Left renal cortex interstitium (tissue), 4 donors: ENCODE measurements around the gene DNAJC4. TPM values are rescaled to one million over a fixed set of nuclear protein-coding genes. Genes with fewer than 3 reads are reported as not detected.
A peak's percentile ranks its signal among the peaks of the same experiment; 100 is the strongest.
"Not testable (repeated sequence)": the region's sequence is repeated elsewhere in the genome, so short reads cannot be mapped to it uniquely, and the experiment has no call there.

Source experiments
- DNase-seq, 4 donors: peaks; one replicate each; pipeline ENCODE4 v3.0.0-alpha.2; 2013; ENCODE audit warnings: low read depth in 4 of 4, low spot score in 2 of 4, missing footprints in 1 of 4
- polyA plus RNA-seq, 4 donors: library from polyadenylated mRNA; unstranded; fragments of 120-200 nt; gene quantifications; one replicate each; pipeline ENCODE4 v1.2.1, GENCODE V29; 2013; ENCODE audit not compliant: insufficient read length in 4 of 4

The DNAJC4 gene
- polyA plus RNA-seq, 4 donors, result 54.6 to 78.9 (median 72.2) TPM

GRCh38 chr11:64243236-64243854, 13.0 kb downstream of the DNAJC4 start:
- no peak for DNase-seq

DNA sequence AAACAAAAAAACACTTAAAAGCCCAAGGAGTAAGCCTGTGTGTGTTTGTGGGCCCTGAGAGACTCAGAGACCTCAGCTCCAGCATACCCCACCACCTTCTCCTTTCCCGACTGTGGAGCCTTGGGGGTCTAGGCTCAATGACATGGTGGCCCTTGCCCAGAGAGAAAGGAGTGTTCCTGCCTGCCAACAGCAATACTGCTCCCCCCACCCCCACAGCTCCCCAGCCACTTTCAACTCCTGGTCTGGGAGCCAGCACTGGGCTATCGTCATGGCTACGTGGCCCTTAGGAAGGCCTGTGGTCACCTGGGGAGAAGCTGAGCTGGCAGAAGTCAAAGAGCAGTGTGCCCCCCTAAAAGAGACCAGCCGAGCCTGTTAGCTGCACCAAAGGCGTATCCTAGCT, 13.8 kb downstream of the DNAJC4 start:
- no peak for DNase-seq

- DNase-seq, result no peak
Measured at GRCh38 chr11:64244966-64245365, 14.6 kb downstream of the DNAJC4 start.

GRCh38 chr11:64245401-64245796, 15.1 kb downstream of the DNAJC4 start:
- DNase-seq, result no peak

- DNase-seq, result no peak
Measured at GRCh38 chr11:64245797-64246620, 15.7 kb downstream of the DNAJC4 start.

DNA sequence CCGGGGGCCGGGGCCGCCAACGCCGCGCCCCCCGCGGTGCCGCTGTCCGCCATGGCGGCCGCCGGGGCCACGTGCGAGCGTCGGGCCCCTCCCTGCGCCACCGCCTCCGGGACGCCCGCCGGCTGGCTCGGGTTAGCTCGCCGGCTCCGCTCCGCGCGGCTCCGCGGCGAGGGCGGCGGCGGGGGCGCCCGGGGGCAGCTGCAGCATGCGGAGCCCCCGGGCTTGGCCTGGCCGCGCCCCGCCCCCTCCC, 16.2 kb downstream of the DNAJC4 start:
- DNase-seq, result not testable (repeated sequence)

GRCh38 chr11:64246871-64247728, 16.8 kb downstream of the DNAJC4 start, which contains the start of gene PPP1R14B:
Gene PPP1R14B, minus strand, starts transcription at chr11:64246943. Its CDS starts 270 bp downstream, at chr11:64246673.
- DNase-seq, result peak in 1 of 4 donors; percentile 80

- DNase-seq, result no peak
Measured at GRCh38 chr11:64247729-64248531, 17.6 kb downstream of the DNAJC4 start.

DNA sequence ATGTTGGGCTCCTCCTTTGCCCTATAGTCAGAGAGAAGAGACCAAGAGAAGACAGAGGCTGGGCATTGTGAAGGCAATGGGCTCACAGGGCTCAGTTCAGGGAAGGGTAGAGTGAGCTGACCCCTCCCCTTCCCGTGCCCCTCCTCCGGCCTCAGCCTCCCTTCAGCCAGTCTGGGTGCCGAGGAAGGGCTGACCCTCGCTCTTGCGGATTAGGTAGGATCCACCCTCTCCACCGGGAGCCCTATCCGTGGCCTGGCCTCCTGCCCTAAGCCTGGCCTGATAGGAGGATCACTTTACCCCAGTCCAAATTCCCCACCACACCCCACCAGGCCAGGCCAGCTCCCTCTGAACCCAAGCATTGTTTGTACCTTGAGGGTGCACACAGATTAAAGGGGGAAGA, 18.2 kb downstream of the DNAJC4 start:
- DNase-seq, result no peak

DNA sequence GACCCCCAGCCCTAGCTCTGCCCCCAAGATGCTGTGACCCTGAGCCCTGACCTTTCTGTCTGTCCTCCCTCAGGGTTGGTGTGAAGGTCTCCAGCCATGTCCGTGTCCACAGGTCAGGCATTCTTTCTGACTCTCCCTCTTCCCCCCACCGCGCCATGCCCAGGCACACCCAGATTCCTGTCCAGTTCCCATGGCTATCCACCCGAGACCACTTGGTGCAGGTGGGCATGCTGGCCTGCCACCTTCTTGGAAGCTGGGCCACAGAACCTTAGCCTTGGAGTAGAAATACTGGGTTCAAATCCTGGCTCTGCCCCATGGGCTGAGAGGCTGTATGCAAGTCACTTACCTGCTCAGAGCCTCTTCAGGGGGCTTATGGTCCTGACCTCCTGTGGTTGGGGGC, 18.7 kb downstream of the DNAJC4 start:
- no peak for DNase-seq

- no peak for DNase-seq
Measured at GRCh38 chr11:64249563-64250414, 19.4 kb downstream of the DNAJC4 start.

DNA sequence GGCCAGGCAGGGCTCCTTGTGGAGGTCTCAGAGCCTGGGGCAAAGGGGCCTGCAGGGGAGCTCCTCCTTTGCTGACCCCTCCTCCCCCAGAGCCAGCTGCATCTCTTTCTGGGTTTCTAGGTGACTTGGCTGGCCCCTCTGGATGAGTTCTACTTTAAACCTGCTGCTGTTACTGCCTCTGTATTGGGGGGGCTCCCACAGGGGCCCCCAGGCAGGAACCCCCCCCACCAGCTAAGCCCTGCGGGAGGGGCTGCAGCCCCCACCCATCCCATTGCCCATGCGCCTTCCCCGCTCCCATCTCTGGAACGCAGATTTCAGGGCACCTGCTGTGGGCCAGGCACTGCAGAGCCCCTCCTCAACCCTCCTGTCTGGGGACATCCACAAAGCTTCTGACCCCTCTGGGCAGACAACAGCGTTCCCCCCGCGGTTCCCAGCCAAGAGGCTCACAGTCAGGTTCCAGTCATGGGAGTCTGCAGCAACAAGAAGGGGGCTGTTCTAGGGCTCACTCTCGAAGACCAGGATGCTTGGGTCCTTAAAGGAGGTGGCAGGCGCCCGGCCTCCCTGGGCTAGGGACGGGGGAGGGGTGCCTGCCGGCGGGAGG, 20.2 kb downstream of the DNAJC4 start:
- no peak for DNase-seq

- DNase-seq, result no peak
Measured at GRCh38 chr11:64251016-64251752, 20.8 kb downstream of the DNAJC4 start, which contains the start of gene PLCB3. Gene PLCB3, plus strand, starts transcription at chr11:64251530. Its CDS starts 120 bp downstream, at chr11:64251650.

GRCh38 chr11:64251753-64252002, 21.3 kb downstream of the DNAJC4 start:
- no peak for DNase-seq

GRCh38 chr11:64252003-64252872, 21.9 kb downstream of the DNAJC4 start:
- DNase-seq, result no peak

- DNase-seq, result no peak
Measured at GRCh38 chr11:64253043-64253442, 22.7 kb downstream of the DNAJC4 start.

- DNase-seq, result no peak
Measured at GRCh38 chr11:64253481-64253880, 23.1 kb downstream of the DNAJC4 start.

DNA sequence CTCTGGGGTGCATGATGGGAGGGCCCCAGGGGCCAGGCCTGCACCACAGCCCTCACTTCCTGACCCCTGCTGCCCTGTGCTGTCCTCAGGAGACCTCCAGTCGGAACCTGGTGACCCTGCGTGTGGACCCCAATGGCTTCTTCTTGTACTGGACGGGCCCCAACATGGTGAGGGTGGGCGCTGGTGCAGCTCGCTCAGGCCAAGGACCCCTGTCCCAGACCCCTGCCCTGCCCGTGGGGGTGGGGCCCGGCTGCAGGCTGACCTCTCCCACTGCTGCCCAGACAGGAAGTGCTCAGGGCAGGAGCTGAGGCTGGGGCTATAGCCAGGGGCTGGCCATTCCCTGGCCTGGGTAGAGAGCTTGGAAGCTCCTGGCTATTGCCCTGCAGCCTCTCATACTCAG, 24.0 kb downstream of the DNAJC4 start:
- DNase-seq, result no peak
